ENCODE measurements around the gene ANKZF1. TPM values are rescaled to one million over a fixed set of nuclear protein-coding genes. Genes with fewer than 3 reads are reported as not detected.

Gene ANKZF1
- total RNA-seq, 4 donors from 2014 or later: 38.6 to 252 (median 61.7) TPM

DNA sequence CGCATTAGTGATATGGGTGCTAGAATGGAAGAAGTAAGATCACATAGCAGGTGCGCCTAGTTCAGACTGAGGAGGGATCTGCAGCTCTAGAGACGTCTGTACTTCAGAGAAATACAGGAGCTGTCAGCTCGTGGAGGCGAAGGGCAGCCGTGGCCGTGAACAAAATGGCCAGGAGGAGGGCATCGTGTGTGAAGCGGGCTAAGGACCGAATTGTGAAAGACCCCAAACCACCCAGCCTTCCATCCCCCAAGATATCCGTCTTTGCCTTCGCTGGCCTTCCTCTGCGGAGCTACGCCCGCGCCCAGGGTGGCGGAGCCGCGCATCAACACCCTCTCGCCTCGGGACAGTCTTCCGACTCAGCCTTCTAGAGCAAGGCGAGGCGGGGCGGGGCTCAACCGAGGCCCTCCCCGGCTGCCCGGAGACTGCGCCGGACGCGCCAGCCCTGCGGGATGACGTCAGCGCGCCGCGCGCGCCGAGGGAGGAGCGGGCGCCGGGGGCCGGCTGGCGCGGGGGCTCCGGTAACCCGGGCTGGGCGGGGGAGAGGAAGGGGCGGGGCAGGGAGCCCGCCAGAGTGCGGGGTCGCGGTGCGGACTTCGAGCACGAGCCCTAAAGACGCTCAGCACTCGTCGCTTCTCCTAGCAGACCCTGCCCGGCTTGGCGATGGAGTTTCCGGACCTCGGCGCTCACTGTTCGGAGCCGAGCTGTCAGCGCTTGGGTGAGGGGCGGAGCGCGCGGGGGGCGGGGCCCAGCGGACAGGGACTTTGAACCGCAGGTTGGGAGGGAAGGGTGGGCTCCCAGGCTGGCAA, 23.1 kb upstream of the ANKZF1 start, which contains the start of gene ZFAND2B:
TSS of gene ZFAND2B (plus strand) at position 455 of the 806 bp plus-strand sequence. CDS start at position 661, 206 bp downstream.
- TF ChIP-seq CTCF (IDR thresholded peaks at IDR 0.05) (no peak), POLR2A (IDR thresholded peaks at IDR 0.05) (peak in 1 of 2 donors; percentile 65), EP300 (IDR thresholded peaks at IDR 0.05) (no peak), POLR2AphosphoS5 (IDR thresholded peaks at IDR 0.05) (peak in 2 of 3 donors; percentile 78 to 84)
- WGBS: 0% methylated on average over 17 of the region's 76 CpGs
- DNase-seq (ENCODE audit: low spot score in 2 of 2): peak; percentile 96 to 97

DNA sequence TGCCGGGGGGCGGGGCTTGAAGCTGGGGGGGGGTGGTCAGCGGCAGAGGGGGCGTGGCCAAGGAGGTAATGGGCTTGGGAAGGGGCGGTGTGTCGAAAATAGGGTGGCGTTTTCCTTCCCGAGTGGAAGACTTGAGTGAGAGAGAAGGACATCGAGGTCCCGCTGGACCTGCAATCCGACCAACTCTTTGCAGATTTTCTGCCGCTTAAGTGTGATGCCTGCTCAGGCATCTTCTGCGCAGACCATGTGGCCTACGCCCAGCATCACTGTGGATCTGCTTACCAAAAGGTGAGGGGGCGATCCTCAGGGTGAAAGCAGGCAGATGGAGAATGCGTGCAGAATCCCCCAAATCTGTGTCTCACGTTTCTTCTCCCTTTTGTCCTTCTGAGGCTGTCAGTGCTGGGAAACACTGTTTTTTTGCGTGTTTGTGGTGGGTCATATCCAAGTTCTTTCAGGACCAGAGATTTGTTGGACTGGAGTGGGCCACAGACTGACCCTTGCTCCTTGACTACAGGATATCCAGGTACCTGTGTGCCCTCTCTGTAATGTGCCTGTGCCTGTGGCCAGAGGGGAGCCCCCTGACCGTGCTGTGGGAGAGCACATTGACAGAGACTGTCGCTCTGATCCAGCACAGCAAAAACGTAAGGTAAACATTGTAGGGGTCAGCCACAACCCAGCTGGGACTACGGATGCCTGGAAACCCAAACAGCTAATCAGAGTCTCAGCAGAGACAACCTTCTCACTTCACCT, 22.3 kb upstream of the ANKZF1 start:
- peak in 1 of 2 donors; percentile 59 for DNase-seq (ENCODE audit: low spot score in 2 of 2)
- 12% methylated on average over 20 of the region's 22 CpGs for WGBS
- Histone ChIP-seq H3K4me3 (peak overlapping the region; percentile 88), H3K27ac (peak overlapping the region; percentile 94), H3K4me1 (peaks cover 26% of the 10 kb centered on the region), H3K36me3 (peaks cover 36% of the 10 kb centered on the region), H3K27me3 (no peaks in the 10 kb centered on the region), H3K9me3 (no peaks in the 10 kb centered on the region)
- TF ChIP-seq CTCF (IDR thresholded peaks at IDR 0.05) (no peak), POLR2AphosphoS5 (IDR thresholded peaks at IDR 0.05) (no peak), POLR2A (IDR thresholded peaks at IDR 0.05) (no peak), EP300 (IDR thresholded peaks at IDR 0.05) (no peak)

More for the DNA sequence above, 23.1 kb upstream of the ANKZF1 start, which contains the start of gene ZFAND2B:
- Histone ChIP-seq H3K27me3 (no peaks in the 10 kb centered on the region), H3K27ac (peak within 1 kb of the TSS; percentile 94), H3K4me1 (peaks cover 26% of the 10 kb centered on the region), H3K9me3 (no peaks in the 10 kb centered on the region), H3K36me3 (peaks cover 32% of the 10 kb centered on the region), H3K4me3 (peak within 1 kb of the TSS; percentile 88)

DNA sequence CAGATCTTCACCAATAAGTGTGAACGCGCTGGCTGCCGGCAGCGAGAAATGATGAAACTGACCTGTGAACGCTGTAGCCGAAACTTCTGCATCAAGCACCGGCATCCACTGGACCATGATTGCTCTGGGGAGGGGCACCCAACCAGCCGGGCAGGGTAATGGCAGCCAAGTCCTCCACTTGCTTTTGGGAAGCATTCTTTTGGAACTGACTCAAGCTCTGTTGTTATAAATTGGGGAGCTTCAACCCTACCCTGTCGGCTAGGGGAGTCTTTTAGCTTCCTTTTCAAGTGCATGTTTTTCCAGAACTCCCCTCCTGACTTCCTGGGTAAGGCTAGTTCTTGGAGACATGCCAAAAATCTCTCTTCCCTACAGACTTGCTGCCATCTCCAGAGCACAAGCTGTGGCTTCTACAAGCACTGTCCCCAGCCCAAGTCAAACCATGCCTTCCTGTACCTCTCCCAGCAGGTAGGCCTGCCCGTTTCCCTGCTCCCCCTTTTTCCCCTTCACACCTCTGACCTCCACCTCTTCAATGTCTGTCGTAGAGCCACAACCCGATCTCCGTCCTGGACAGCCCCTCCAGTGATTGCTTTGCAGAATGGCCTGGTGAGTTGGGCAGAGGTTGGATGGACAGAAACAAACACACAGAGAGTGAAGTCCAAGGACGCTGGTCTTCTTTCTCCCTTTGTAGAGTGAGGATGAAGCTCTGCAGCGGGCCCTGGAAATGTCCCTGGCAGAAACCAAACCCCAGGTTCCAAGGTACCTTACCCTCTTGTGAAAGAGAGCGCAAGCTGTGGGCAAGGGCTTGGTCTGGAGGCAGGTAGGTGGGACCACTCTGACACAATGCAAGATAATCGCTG, 21.5 kb upstream of the ANKZF1 start:
- no peak overlapping the region for H3K4me3 ChIP-seq
- TF ChIP-seq CTCF (IDR thresholded peaks at IDR 0.05) (no peak), POLR2A (IDR thresholded peaks at IDR 0.05) (no peak), POLR2AphosphoS5 (IDR thresholded peaks at IDR 0.05) (no peak), EP300 (IDR thresholded peaks at IDR 0.05) (no peak)
- H3K27me3 ChIP-seq: no peaks in the 10 kb centered on the region
- H3K9me3 ChIP-seq: no peaks in the 10 kb centered on the region
- no peak overlapping the region for H3K27ac ChIP-seq
- peaks cover 44% of the 10 kb centered on the region for H3K36me3 ChIP-seq
- peak in 1 of 2 donors; percentile 55 for DNase-seq (ENCODE audit: low spot score in 2 of 2)
- peaks cover 26% of the 10 kb centered on the region for H3K4me1 ChIP-seq
- WGBS: 65% methylated on average over 17 of the region's 17 CpGs

GRCh38 chr2:219209236-219210195, 20.1 kb upstream of the ANKZF1 start:
- Histone ChIP-seq H3K36me3 (peaks cover 56% of the 10 kb centered on the region), H3K4me1 (peaks cover 26% of the 10 kb centered on the region)
- no peak for TF ChIP-seq POLR2A (IDR thresholded peaks at IDR 0.05)
- no peak for TF ChIP-seq CTCF (IDR thresholded peaks at IDR 0.05)
- no peak for TF ChIP-seq EP300 (IDR thresholded peaks at IDR 0.05)
- TF ChIP-seq POLR2AphosphoS5 (IDR thresholded peaks at IDR 0.05): no peak

More at GRCh38 chr2:219209236-219210195, 20.1 kb upstream of the ANKZF1 start:
- Histone ChIP-seq H3K4me3 (no peak overlapping the region), H3K27me3 (no peaks in the 10 kb centered on the region), H3K27ac (no peak overlapping the region), H3K9me3 (no peaks in the 10 kb centered on the region)
- peak in 1 of 2 donors; percentile 59 for DNase-seq (ENCODE audit: low spot score in 2 of 2)
- 70% methylated on average over 18 of the region's 18 CpGs for WGBS

All from suprapubic skin (tissue), 4 donors.